Endothelial cell of umbilical vein (primary cell): ENCODE measurements around the gene C1orf116.

Experiments used
- CTCF ChIP-seq, 2 donors: IDR thresholded peaks; 1 replicate in 1 of 2; 2 replicates in 1 of 2; pipeline ENCODE4 v1.5.1; 2011; ENCODE audit warnings: low read length in 2 of 2, mild to moderate bottlenecking in 2 of 2, moderate library complexity in 2 of 2, control low read depth in 1 of 2, inconsistent platforms in 1 of 2, low read depth in 1 of 2; ENCODE audit not compliant: insufficient read depth in 1 of 2; ENCODE audit errors: extremely low read depth in 1 of 2
- EZH2 ChIP-seq: IDR thresholded peaks from 2 replicates; pipeline ENCODE4 v1.6.1; 2012; ENCODE audit warnings: borderline replicate concordance, low read depth, mild to moderate bottlenecking, moderate library complexity, low read length, inconsistent platforms; ENCODE audit not compliant: severe bottlenecking
- FOS ChIP-seq: IDR thresholded peaks from 2 replicates; pipeline ENCODE4 v1.6.1; 2011; ENCODE audit warnings: mild to moderate bottlenecking, low read length, moderate library complexity, borderline replicate concordance; ENCODE audit not compliant: insufficient read depth
- GATA2 ChIP-seq: IDR thresholded peaks from 2 replicates; pipeline ENCODE4 v1.7.0; 2011; ENCODE audit warnings: low read depth, mild to moderate bottlenecking, moderate library complexity, mixed read lengths, low read length; ENCODE audit not compliant: insufficient read length, insufficient read depth
- JUN ChIP-seq: IDR thresholded peaks from 2 replicates; pipeline ENCODE4 v1.6.1; 2011; ENCODE audit warnings: borderline replicate concordance, low read depth; ENCODE audit not compliant: insufficient read length, insufficient read depth
- MAX ChIP-seq: IDR thresholded peaks from 2 replicates; pipeline ENCODE4 v1.6.1; 2011; ENCODE audit not compliant: insufficient read depth, insufficient read length
- MYC ChIP-seq: IDR thresholded peaks from one replicate; pipeline ENCODE4 v1.6.1; 2011; ENCODE audit warnings: mild to moderate bottlenecking, low read depth, low read length
- POLR2A ChIP-seq: IDR thresholded peaks from 2 replicates; pipeline ENCODE4 v1.6.1; 2012; ENCODE audit warnings: low read depth, mild to moderate bottlenecking, control low read depth, low read length
- POLR2AphosphoS5 ChIP-seq: IDR thresholded peaks from 2 replicates; pipeline ENCODE4 v1.6.1; 2012; ENCODE audit warnings: low read depth, mild to moderate bottlenecking, control low read depth, low read length, moderate library complexity; ENCODE audit not compliant: insufficient read depth

DNA sequence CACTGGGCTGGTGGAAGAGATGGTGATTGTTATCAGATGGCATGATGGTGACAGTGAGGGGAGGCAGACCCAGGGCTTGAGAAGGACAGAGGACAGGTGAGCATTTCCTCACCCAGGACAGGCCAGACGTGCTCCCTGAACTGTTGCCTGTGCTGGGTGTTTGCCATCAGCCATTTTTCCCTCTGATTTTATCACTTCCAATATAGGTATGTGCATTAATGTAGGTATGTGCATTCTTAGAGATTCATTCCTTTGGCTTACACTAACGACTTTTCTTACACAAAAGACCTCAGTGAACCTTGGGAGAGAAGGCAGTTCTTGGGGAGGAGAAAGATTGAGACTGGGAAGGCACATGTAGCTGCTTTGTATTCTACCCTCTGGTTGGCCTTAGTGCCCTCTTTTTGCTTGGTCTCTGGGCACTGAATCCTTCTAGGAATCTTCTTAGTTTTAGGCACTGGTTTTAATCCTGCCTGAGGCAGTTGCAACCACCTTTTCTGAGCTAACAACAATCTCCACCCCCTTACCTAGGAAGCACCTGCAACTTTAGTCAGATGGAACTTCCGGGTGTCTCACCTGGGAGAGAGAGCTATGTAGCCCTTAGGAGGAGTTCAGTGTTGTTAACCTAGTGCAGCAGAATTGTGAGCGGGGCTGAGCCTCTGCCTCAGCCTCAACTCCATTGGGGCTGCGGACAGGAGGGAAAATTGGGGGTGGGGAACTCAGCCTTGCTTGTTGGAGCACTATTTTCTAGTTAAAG is 30.9 kb downstream of the C1orf116 start:
- TF ChIP-seq EZH2 (no peak), POLR2A (no peak), CTCF (IDR thresholded peaks at IDR 0.05; ENCODE audit: extremely low read depth in 1 of 2, insufficient read depth in 1 of 2, low read depth in 1 of 2, low read length in 2 of 2) (no peak), POLR2AphosphoS5 (no peak), JUN (no peak), MYC (no peak), MAX (no peak), GATA2 (no peak), FOS (no peak)
